ENCODE measurements around the gene TBC1D22A.

TBC1D22A gene

GRCh38 chr22:47067321-47067890, 305.0 kb downstream of the TBC1D22A start:
- no peaks in the 10 kb centered on the region for H3K27me3 ChIP-seq (ENCODE audit: insufficient read depth, low read depth, severe bottlenecking)
- H3K4me3 ChIP-seq (ENCODE audit: low read depth, low read length): no peak overlapping the region
- no peak for TF ChIP-seq CTCF (IDR thresholded peaks at IDR 0.05; ENCODE audit: low read depth, low read length)
- no peak for DNase-seq
- H3K9me3 ChIP-seq (ENCODE audit: severe bottlenecking): no peaks in the 10 kb centered on the region
- no peaks in the 10 kb centered on the region for H3K36me3 ChIP-seq
- no peak overlapping the region for H3K27ac ChIP-seq

- no peak for DNase-seq
- H3K27ac ChIP-seq: no peak overlapping the region
- no peaks in the 10 kb centered on the region for H3K36me3 ChIP-seq
- no peak overlapping the region for H3K4me3 ChIP-seq (ENCODE audit: low read depth, low read length)
- H3K9me3 ChIP-seq (ENCODE audit: severe bottlenecking): no peaks in the 10 kb centered on the region
- no peak for TF ChIP-seq CTCF (IDR thresholded peaks at IDR 0.05; ENCODE audit: low read depth, low read length)
- no peaks in the 10 kb centered on the region for H3K27me3 ChIP-seq (ENCODE audit: insufficient read depth, low read depth, severe bottlenecking)
Observed at GRCh38 chr22:47067911-47068625, 305.6 kb downstream of the TBC1D22A start.

GRCh38 chr22:47068626-47068996, 306.2 kb downstream of the TBC1D22A start:
- no peaks in the 10 kb centered on the region for H3K36me3 ChIP-seq
- no peak for DNase-seq
- H3K9me3 ChIP-seq (ENCODE audit: severe bottlenecking): no peaks in the 10 kb centered on the region
- no peaks in the 10 kb centered on the region for H3K27me3 ChIP-seq (ENCODE audit: insufficient read depth, low read depth, severe bottlenecking)
- no peak overlapping the region for H3K4me3 ChIP-seq (ENCODE audit: low read depth, low read length)
- TF ChIP-seq CTCF (IDR thresholded peaks at IDR 0.05; ENCODE audit: low read depth, low read length): no peak
- no peak overlapping the region for H3K27ac ChIP-seq

- DNase-seq: no peak
- no peak overlapping the region for H3K4me3 ChIP-seq (ENCODE audit: low read depth, low read length)
- no peaks in the 10 kb centered on the region for H3K9me3 ChIP-seq (ENCODE audit: severe bottlenecking)
- no peaks in the 10 kb centered on the region for H3K27me3 ChIP-seq (ENCODE audit: insufficient read depth, low read depth, severe bottlenecking)
- no peak for TF ChIP-seq CTCF (IDR thresholded peaks at IDR 0.05; ENCODE audit: low read depth, low read length)
- no peaks in the 10 kb centered on the region for H3K36me3 ChIP-seq
- H3K27ac ChIP-seq: no peak overlapping the region
Observed at GRCh38 chr22:47069270-47069669, 306.8 kb downstream of the TBC1D22A start.

GRCh38 chr22:47071078-47071806, 308.8 kb downstream of the TBC1D22A start:
- Histone ChIP-seq H3K27ac (no peak overlapping the region), H3K27me3 (ENCODE audit: insufficient read depth, low read depth, severe bottlenecking) (no peaks in the 10 kb centered on the region), H3K4me3 (ENCODE audit: low read depth, low read length) (no peak overlapping the region), H3K9me3 (ENCODE audit: severe bottlenecking) (no peaks in the 10 kb centered on the region), H3K36me3 (no peaks in the 10 kb centered on the region)
- TF ChIP-seq CTCF (IDR thresholded peaks at IDR 0.05; ENCODE audit: low read depth, low read length): no peak
- DNase-seq: no peak
